Tibial artery (tissue), 4 donors: ENCODE results near the gene TBCA.

ENCODE experiments used
- DNase-seq, 2 donors: peaks; one replicate each; pipeline ENCODE4 v3.0.0-alpha.2; 2019
- H3K27ac ChIP-seq, 2 donors: fragments of 200-600 bp; sonication (generic) in 1 of 2; 1 replicate in 1 of 2; 2 replicates in 1 of 2; pipeline ENCODE4 v1.5.1; 2018 to 2019; ENCODE audit warnings: mild to moderate bottlenecking in 1 of 2
- H3K27me3 ChIP-seq, 2 donors: fragments of 200-600 bp; sonication (generic) in 1 of 2; one replicate each; pipeline versions ENCODE4 v1.5.1 to v1.6.0; 2016 to 2019
- H3K36me3 ChIP-seq, 3 donors: fragments of 200-600 bp; sonication (generic) in 2 of 3; one replicate each; pipeline ENCODE4 v1.5.1; 2016 to 2019; ENCODE audit warnings: mild to moderate bottlenecking in 2 of 3
- H3K4me1 ChIP-seq, 4 donors: fragments of 200-600 bp; sonication (generic) in 2 of 4; 1 replicate in 3 of 4; 2 replicates in 1 of 4; pipeline ENCODE4 v1.5.1; 2016 to 2019
- H3K4me3 ChIP-seq, 2 donors: fragments of 200-600 bp; sonication (generic) in 1 of 2; 1 replicate in 1 of 2; 2 replicates in 1 of 2; pipeline ENCODE4 v1.5.1; 2018 to 2019; ENCODE audit warnings: mild to moderate bottlenecking in 2 of 2
- H3K9me3 ChIP-seq, 3 donors: fragments of 200-600 bp; sonication (generic) in 1 of 3; one replicate each; pipeline ENCODE4 v1.5.1; 2016 to 2019
- intact Hi-C: fragments of 100-400 bp; cut with DNase I; formaldehyde crosslinking; loops from one replicate; pipeline ENCODE4 v1.15.0; 2023; ENCODE audit warnings: low total_unique reads
- TF ChIP-seq, protein P1 (sequence below), 2 experiments: fragments of 200-600 bp in 1 of 2; fragments of 450-650 bp in 1 of 2; IDR thresholded peaks; one replicate each; pipeline ENCODE4 v1.5.1; 2017 to 2019; ENCODE audit warnings: antibody characterized with exemption in 2 of 2, mild to moderate bottlenecking in 1 of 2, moderate library complexity in 1 of 2

TBCA gene

DNA sequence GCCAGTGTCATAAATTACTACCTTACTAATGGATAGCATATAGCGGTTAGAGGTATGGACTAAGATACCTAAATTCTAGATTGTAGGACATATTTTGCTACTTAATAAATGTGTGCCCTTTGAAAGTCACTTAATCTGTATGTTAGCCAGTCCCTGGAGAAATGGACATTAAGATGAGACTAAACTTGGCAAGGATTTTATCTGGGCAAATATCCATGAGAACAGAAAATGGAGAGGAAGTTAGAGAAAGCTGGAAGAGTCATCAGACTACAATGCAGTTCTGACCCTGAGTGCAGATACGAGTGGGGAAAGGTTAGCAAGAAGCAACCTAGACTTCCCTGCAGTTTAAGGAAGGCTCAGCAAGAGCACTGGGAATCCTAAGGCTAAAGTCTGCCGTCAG is 33.0 kb downstream of the TBCA start:
- Histone ChIP-seq H3K4me1 (peaks cover 0 to 42% (median 4%) of the 10 kb centered on the region in 4 donors), H3K4me3 (no peak overlapping the region), H3K27me3 (no peaks in the 10 kb centered on the region), H3K36me3 (no peaks in the 10 kb centered on the region), H3K9me3 (no peaks in the 10 kb centered on the region), H3K27ac (no peak overlapping the region)
- DNase-seq, result no peak
- TF ChIP-seq, protein P1, sequence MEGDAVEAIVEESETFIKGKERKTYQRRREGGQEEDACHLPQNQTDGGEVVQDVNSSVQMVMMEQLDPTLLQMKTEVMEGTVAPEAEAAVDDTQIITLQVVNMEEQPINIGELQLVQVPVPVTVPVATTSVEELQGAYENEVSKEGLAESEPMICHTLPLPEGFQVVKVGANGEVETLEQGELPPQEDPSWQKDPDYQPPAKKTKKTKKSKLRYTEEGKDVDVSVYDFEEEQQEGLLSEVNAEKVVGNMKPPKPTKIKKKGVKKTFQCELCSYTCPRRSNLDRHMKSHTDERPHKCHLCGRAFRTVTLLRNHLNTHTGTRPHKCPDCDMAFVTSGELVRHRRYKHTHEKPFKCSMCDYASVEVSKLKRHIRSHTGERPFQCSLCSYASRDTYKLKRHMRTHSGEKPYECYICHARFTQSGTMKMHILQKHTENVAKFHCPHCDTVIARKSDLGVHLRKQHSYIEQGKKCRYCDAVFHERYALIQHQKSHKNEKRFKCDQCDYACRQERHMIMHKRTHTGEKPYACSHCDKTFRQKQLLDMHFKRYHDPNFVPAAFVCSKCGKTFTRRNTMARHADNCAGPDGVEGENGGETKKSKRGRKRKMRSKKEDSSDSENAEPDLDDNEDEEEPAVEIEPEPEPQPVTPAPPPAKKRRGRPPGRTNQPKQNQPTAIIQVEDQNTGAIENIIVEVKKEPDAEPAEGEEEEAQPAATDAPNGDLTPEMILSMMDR (IDR thresholded peaks at IDR 0.05), result no peak
- intact Hi-C loops, result no loop called here

DNA sequence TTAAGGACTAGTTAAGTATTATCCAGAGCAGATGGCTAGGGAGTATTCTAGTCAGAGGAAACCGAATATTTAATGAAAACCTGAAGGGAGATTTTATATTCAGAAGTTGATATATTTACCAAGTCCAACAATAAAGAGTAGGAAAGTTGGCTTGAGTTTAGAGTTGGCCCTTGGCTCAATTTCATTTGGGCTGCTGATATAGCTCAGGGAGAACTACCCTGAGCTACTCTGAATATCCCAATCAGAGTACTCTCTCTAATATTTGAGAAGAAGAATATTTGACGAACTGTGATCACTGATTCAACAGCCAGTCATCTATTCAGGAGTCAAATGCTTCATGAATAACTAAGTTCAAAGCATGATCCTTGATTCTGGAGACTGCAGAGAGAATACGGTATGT is 34.5 kb downstream of the TBCA start:
- TF ChIP-seq, protein P1 (IDR thresholded peaks at IDR 0.05), result no peak
- intact Hi-C loops, result no loop called here
- Histone ChIP-seq H3K27ac (no peak overlapping the region), H3K27me3 (no peaks in the 10 kb centered on the region), H3K4me1 (peaks cover 0 to 45% (median 4%) of the 10 kb centered on the region in 4 donors), H3K4me3 (no peak overlapping the region), H3K9me3 (no peaks in the 10 kb centered on the region), H3K36me3 (no peaks in the 10 kb centered on the region)
- no peak for DNase-seq

DNA sequence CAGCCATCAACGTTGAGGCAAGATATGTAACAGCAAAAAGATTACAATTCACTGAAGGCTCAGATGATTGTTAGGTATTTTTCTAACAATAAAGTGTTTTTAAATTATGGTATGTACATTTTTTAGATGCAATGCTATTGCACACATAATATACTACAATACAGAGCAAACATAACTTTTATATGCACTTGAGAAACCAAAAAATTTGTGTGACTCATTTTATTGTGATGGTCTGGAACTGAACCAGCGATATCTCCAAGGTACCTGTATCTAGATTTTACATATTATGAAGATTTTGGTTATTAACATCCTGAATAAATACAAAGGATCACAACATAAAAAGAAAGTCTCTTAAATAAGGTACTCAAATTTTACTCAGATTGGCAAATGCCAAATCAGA is 41.3 kb downstream of the TBCA start:
- Histone ChIP-seq H3K36me3 (no peaks in the 10 kb centered on the region), H3K27ac (no peak overlapping the region), H3K27me3 (no peaks in the 10 kb centered on the region), H3K4me1 (peaks cover 0 to 11% (median 0%) of the 10 kb centered on the region in 4 donors), H3K4me3 (no peak overlapping the region), H3K9me3 (no peaks in the 10 kb centered on the region)
- TF ChIP-seq, protein P1 (IDR thresholded peaks at IDR 0.05), result no peak
- DNase-seq, result no peak
- intact Hi-C loops, result no loop called here

DNA sequence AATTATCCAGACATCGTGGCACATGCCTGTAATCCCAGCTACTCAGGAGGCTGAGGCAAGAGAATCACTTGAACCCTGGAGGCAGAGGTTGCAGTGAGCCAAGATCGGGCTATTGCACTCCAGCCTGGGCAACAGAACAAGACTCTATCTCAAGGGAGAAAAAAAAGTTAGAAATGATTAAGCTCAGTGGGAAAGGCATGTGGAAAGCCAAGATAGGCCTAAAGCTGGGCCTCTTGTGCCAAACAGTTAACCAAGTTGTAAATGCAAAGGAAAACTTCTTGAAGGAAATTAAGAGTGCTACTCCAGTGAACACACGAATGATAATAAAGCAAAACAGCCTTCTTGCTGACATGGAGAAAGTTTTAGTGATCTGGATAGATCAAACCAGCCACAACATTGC is 43.0 kb downstream of the TBCA start:
- intact Hi-C loops, result no loop called here

DNA sequence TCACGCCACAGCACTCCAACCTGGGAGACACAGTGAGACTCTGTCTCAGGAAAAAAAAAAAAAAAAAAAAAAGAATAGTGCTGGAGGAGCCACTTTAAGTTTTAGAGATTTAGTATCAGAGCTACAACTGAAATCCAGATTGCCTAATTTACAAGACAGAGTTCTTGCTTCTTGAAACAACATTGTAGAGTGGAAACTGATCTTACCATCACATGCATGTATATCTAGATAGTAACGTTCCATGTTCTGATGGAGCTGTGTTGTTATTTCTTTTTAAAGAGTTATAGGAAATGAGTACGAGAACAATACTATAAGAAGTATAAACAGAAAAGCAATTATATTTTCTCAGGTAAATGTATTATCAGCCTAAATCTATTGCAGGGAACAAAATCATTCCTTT is 48.9 kb downstream of the TBCA start:
- Histone ChIP-seq H3K4me3 (no peak overlapping the region), H3K27ac (no peak overlapping the region), H3K27me3 (no peaks in the 10 kb centered on the region), H3K36me3 (no peaks in the 10 kb centered on the region), H3K9me3 (no peaks in the 10 kb centered on the region), H3K4me1 (peaks cover 0 to 31% (median 1%) of the 10 kb centered on the region in 4 donors)
- no peak for DNase-seq
- intact Hi-C loops, result no loop called here
- TF ChIP-seq, protein P1 (IDR thresholded peaks at IDR 0.05), result no peak

More for the DNA sequence above, 43.0 kb downstream of the TBCA start:
- no peak for DNase-seq
- no peaks in the 10 kb centered on the region for H3K27me3 ChIP-seq
- H3K36me3 ChIP-seq, result no peaks in the 10 kb centered on the region
- H3K27ac ChIP-seq, result no peak overlapping the region
- TF ChIP-seq, protein P1 (IDR thresholded peaks at IDR 0.05), result no peak
- H3K4me3 ChIP-seq, result no peak overlapping the region
- H3K9me3 ChIP-seq, result no peaks in the 10 kb centered on the region
- H3K4me1 ChIP-seq, result peaks cover 0 to 3% (median 0%) of the 10 kb centered on the region in 4 donors

DNA sequence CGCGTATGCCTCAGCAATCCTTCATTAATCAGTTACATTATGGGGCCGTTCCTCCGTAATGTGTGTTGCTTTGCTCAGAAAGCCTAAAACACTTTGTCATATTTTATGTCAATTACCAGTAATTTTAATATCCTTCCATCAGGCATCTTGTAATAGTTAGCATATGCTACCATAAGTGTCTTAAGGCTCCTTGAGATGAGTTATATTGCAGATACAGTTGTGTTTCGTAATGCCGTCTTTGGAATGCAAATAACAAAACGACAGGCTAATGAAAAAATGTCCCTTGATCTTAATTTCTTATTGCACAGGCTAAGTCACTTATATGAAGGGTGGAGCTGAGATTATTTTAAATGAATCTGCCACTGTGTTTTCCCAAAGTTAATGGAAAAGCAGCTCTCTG is 50.5 kb downstream of the TBCA start:
- intact Hi-C loops, result no loop called here
- H3K4me1 ChIP-seq, result peaks cover 0 to 38% (median 1%) of the 10 kb centered on the region in 4 donors
- no peak for DNase-seq
- TF ChIP-seq, protein P1 (IDR thresholded peaks at IDR 0.05), result no peak
- H3K4me3 ChIP-seq, result no peak overlapping the region
- H3K27ac ChIP-seq, result no peak overlapping the region
- no peaks in the 10 kb centered on the region for H3K9me3 ChIP-seq
- H3K27me3 ChIP-seq, result no peaks in the 10 kb centered on the region
- no peaks in the 10 kb centered on the region for H3K36me3 ChIP-seq
